ENCODE measurements around the gene USP53. TPM values are rescaled to one million over a fixed set of nuclear protein-coding genes. Genes with fewer than 3 reads are reported as not detected.
A peak's percentile ranks its signal among the peaks of the same experiment; 100 is the strongest.

Gene USP53
- total and polyA plus RNA-seq, 12 donors, result 12.5 to 64.6 (median 41.8) TPM

DNA sequence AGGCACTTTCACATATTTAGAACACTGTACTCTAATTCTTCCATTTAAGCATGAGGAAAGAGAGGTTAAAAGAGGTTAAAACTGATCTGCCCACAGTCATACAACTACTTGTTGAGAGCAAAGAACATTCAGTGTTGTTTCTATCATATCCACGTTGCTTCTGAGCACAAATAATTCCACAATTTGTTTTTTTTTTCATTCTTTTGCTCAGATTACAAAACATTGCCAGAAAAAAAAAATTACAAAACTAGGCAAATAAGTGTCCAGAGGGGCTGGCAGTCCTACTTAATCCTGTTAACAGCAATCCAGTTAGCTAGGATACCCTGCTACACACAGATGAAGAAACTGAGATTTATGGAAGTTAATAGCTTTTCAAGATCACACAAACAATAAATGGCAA is 6.3 kb upstream of the USP53 start:
- Histone ChIP-seq H3K27ac (peak overlapping the region; percentile 50 to 86 (median 72)), H3K36me3 (no peaks in the 10 kb centered on the region), H3K27me3 (no peaks in the 10 kb centered on the region), H3K9me3 (peaks cover 0 to 4% (median 0%) of the 10 kb centered on the region in 11 donors), H3K4me1 (peaks cover 3 to 41% (median 34%) of the 10 kb centered on the region in 9 donors), H3K4me3 (no peak overlapping the region)
- 21 to 23% methylated on average over 1 of the region's 1 CpG for WGBS, 2 donors
- TF ChIP-seq, protein P1, sequence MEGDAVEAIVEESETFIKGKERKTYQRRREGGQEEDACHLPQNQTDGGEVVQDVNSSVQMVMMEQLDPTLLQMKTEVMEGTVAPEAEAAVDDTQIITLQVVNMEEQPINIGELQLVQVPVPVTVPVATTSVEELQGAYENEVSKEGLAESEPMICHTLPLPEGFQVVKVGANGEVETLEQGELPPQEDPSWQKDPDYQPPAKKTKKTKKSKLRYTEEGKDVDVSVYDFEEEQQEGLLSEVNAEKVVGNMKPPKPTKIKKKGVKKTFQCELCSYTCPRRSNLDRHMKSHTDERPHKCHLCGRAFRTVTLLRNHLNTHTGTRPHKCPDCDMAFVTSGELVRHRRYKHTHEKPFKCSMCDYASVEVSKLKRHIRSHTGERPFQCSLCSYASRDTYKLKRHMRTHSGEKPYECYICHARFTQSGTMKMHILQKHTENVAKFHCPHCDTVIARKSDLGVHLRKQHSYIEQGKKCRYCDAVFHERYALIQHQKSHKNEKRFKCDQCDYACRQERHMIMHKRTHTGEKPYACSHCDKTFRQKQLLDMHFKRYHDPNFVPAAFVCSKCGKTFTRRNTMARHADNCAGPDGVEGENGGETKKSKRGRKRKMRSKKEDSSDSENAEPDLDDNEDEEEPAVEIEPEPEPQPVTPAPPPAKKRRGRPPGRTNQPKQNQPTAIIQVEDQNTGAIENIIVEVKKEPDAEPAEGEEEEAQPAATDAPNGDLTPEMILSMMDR (IDR thresholded peaks at IDR 0.05), result no peak
- intact Hi-C loops (cut with DNase I), result no loop called here
- DNase-seq, result no peak
- peak in 3 of 8 donors; percentile 45 to 76 (median 51) for ATAC-seq

GRCh38 chr4:119207051-119207450 is 5.5 kb upstream of the USP53 start:
- Histone ChIP-seq H3K27ac (peak overlapping the region in 9 of 10 donors; percentile 50 to 86 (median 72)), H3K4me3 (no peak overlapping the region), H3K27me3 (no peaks in the 10 kb centered on the region), H3K4me1 (peaks cover 3 to 41% (median 34%) of the 10 kb centered on the region in 9 donors), H3K36me3 (no peaks in the 10 kb centered on the region), H3K9me3 (peaks cover 0 to 4% (median 0%) of the 10 kb centered on the region in 11 donors)
- ATAC-seq (peak in 3 of 8 donors; percentile 31 to 59 (median 41)), DNase-seq (no peak)
- intact Hi-C loops (cut with DNase I), result no loop called here
- WGBS, 2 donors, result 0 to 3% methylated on average over 1 of the region's 1 CpG
- TF ChIP-seq, protein P1 (IDR thresholded peaks at IDR 0.05), result no peak

GRCh38 chr4:119209077-119209476 is 3.4 kb upstream of the USP53 start:
- TF ChIP-seq, protein P1 (IDR thresholded peaks at IDR 0.05), result no peak
- ATAC-seq (peak in 1 of 8 donors; percentile 11), DNase-seq (no peak)
- no peaks in the 10 kb centered on the region for H3K36me3 ChIP-seq
- no peak overlapping the region for H3K4me3 ChIP-seq
- H3K9me3 ChIP-seq, result no peaks in the 10 kb centered on the region
- H3K4me1 ChIP-seq, result peaks cover 3 to 51% (median 38%) of the 10 kb centered on the region in 9 donors
- peak overlapping the region in 6 of 10 donors; percentile 34 to 86 (median 68) for H3K27ac ChIP-seq
- intact Hi-C loops (cut with DNase I), result no loop called here
- H3K27me3 ChIP-seq, result no peaks in the 10 kb centered on the region

DNA sequence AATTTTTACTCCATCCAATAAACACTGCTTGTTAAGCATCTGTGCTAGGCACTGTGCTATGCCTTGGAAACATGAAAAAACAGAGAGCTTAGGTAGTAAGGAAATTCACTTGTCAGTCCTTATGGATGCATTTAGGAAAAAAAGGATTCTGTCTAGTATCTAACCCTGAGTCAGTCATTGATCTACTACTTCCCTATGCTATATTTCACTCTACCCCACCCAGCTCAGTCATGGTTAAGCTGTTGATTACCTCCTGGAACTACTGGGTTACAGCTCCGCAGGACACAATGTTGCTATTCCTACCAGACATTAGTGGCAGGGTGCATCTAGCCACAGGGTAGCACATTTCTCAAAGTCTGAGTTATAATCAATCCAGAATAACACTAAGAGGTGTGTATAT is 2.9 kb upstream of the USP53 start:
- Histone ChIP-seq H3K4me3 (no peak overlapping the region), H3K27ac (peak overlapping the region in 5 of 10 donors; percentile 14 to 86 (median 39)), H3K4me1 (peaks cover 3 to 55% (median 35%) of the 10 kb centered on the region in 9 donors), H3K9me3 (no peaks in the 10 kb centered on the region), H3K27me3 (no peaks in the 10 kb centered on the region), H3K36me3 (no peaks in the 10 kb centered on the region)
- intact Hi-C loops (cut with DNase I), result no loop called here
- DNase-seq, result no peak
- TF ChIP-seq, protein P1 (IDR thresholded peaks at IDR 0.05), result no peak
- 90 to 98% methylated on average over 1 of the region's 1 CpG for WGBS, 2 donors
- ATAC-seq, result no peak
